Mammary epithelial cell (primary cell): Measurements from ENCODE around the gene TMEM39A.

ENCODE experiments used
- EZH2 ChIP-seq: IDR thresholded peaks from 2 replicates; pipeline ENCODE4 v1.6.1; 2012; ENCODE audit warnings: low read length, inconsistent platforms, borderline replicate concordance
- TF ChIP-seq, protein P1 (sequence below), 2 donors: IDR thresholded peaks in 1 of 2; conservative IDR thresholded peaks in 1 of 2; 2 replicates each; pipeline ENCODE4 v1.5.1; 2011 to 2012; ENCODE audit warnings: inconsistent platforms in 2 of 2, low read length in 2 of 2, mild to moderate bottlenecking in 2 of 2, control low read depth in 1 of 2, low read depth in 1 of 2; ENCODE audit not compliant: insufficient read depth in 1 of 2; ENCODE audit errors: extremely low read depth in 1 of 2

DNA sequence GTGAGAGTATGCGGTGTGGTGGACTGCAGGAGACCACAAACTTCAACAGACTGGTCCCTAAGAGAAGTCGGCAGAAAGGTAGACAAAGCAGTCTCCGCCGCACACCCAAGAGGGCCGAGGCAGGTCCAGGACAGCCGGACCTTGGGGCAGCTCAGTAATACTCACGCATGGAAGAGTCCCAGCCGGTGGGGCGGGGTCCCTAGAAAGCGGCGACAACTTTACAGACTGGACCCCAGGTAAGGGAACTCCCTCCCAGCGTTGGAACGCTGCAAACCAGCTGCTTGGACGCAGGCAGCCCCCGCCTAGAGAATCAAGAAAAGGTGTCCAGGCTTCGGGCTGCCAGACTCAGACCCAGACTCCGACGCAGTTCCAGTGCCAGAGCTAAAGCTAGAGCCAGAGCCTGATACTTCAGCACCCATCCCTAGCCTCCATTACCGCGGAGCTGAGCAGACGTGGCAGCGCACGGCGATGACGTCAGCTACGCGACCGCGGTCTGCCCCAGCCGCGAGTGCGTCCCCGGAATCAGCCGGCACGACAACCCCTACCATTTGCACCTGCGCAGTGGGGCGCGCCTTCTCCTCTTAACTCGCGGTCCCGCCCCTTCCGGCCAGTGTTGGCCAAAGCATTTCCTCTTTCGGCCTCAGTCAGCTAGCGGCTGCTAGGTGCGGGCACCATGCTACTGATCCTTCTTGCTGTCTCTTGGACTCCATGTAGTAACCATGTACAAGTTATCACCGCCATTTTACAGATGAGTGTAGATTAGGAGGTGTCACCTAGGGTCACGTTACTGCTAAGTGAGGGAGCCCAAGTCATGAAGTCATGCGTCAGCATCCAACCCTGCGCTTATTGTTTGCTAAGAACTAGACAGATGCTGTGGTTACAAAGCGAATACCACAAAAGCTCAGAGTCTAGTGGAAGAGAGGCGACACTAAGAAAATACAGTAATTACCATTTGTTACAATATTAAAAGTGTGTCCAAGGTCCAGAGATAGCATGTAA lies at the start of gene TMEM39A:
- TF ChIP-seq, protein P1, sequence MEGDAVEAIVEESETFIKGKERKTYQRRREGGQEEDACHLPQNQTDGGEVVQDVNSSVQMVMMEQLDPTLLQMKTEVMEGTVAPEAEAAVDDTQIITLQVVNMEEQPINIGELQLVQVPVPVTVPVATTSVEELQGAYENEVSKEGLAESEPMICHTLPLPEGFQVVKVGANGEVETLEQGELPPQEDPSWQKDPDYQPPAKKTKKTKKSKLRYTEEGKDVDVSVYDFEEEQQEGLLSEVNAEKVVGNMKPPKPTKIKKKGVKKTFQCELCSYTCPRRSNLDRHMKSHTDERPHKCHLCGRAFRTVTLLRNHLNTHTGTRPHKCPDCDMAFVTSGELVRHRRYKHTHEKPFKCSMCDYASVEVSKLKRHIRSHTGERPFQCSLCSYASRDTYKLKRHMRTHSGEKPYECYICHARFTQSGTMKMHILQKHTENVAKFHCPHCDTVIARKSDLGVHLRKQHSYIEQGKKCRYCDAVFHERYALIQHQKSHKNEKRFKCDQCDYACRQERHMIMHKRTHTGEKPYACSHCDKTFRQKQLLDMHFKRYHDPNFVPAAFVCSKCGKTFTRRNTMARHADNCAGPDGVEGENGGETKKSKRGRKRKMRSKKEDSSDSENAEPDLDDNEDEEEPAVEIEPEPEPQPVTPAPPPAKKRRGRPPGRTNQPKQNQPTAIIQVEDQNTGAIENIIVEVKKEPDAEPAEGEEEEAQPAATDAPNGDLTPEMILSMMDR (conservative IDR thresholded peaks at IDR 0.05 in 1 of 2, IDR thresholded peaks at IDR 0.05 in 1 of 2; ENCODE audit: extremely low read depth in 1 of 2, insufficient read depth in 1 of 2, low read depth in 1 of 2, low read length in 2 of 2), result peak in 1 of 2 donors; percentile 7
- TF ChIP-seq EZH2, result no peak
